IMR-90 (cell line): ENCODE results near the gene UBE2QL1. TPM values are rescaled to one million over a fixed set of nuclear protein-coding genes. Genes with fewer than 3 reads are reported as not detected.

Source experiments
- ATAC-seq: fragments of 200-7000 bp; cut with Tn5 transposase; 2 replicates; pipeline ENCODE4 v1.9.1; 2020; ENCODE audit warnings: low read depth, mild to moderate bottlenecking, moderate library complexity
- BruUV-seq: library from RNA; stranded (reverse); fragments of 400-500 nt; replicated peaks from 2 replicates; lab custom pipeline; 2021; lab: Mats Ljungman, UMichigan
- CTCF ChIA-PET: fragments of 300-600 bp; formaldehyde crosslinking; extraction: SDS; loops from one replicate; lab custom pipeline; 2021; ENCODE audit warnings: antibody characterized with exemption; lab: Yijun Ruan, JAX
- POLR2A ChIA-PET: fragments of 300-600 bp; sonication (Branson Sonifier 250); formaldehyde crosslinking; loops from one replicate; lab custom pipeline; 2022; ENCODE audit warnings: antibody characterized with exemption; ENCODE audit not compliant: unreplicated experiment; lab: Charles Lee
- DNase-seq: peaks from one replicate; pipeline ENCODE4 v3.0.0; 2013
- H2AFZ ChIP-seq: replicated peaks from 2 replicates; pipeline ENCODE3; 2013; ENCODE audit warnings: low read length, mild to moderate bottlenecking; ENCODE audit not compliant: poor library complexity
- H2AK5ac ChIP-seq: 2 replicates; pipeline ENCODE4 v1.6.1; 2013; ENCODE audit warnings: low read depth, low read length, inconsistent platforms
- H2AK9ac ChIP-seq: replicated peaks from 2 replicates; pipeline ENCODE3; 2013; ENCODE audit warnings: mild to moderate bottlenecking, low read depth, low read length, moderate library complexity; ENCODE audit not compliant: poor library complexity
- H2BK120ac ChIP-seq: 2 replicates; pipeline ENCODE4 v1.6.1; 2013; ENCODE audit warnings: low read depth, low read length, inconsistent platforms
- H2BK15ac ChIP-seq: 3 replicates; pipeline ENCODE4 v1.6.1; 2013; ENCODE audit warnings: low read depth, low read length, inconsistent platforms
- H2BK20ac ChIP-seq: 2 replicates; pipeline ENCODE4 v1.6.1; 2013; ENCODE audit warnings: low read depth, mild to moderate bottlenecking, inconsistent platforms, low read length, moderate library complexity
- H2BK5ac ChIP-seq: 2 replicates; pipeline ENCODE4 v1.6.1; 2013; ENCODE audit warnings: mild to moderate bottlenecking, low read depth, low read length, inconsistent platforms; ENCODE audit not compliant: poor library complexity, severe bottlenecking
- H3K14ac ChIP-seq: replicated peaks from 2 replicates; pipeline ENCODE4 v1.6.1; 2013; ENCODE audit warnings: low read depth, low read length, inconsistent platforms
- H3K18ac ChIP-seq: 2 replicates; pipeline ENCODE4 v1.6.1; 2013; ENCODE audit warnings: low read depth, low read length, control low read depth
- H3K23ac ChIP-seq: 2 replicates; pipeline ENCODE4 v1.6.1; 2013; ENCODE audit warnings: low read depth, low read length, inconsistent platforms
- H3K27ac ChIP-seq: 2 replicates; pipeline ENCODE4 v1.5.1; 2013; ENCODE audit warnings: mild to moderate bottlenecking, control low read depth, low read length; ENCODE audit not compliant: insufficient read depth
- H3K27me3 ChIP-seq: 2 replicates; pipeline ENCODE4 v1.6.1; 2013; ENCODE audit warnings: low read length; ENCODE audit not compliant: control insufficient read depth, insufficient read depth
- H3K36me3 ChIP-seq: 2 replicates; pipeline ENCODE4 v1.6.1; 2013; ENCODE audit warnings: low read length, mixed read lengths; ENCODE audit not compliant: control insufficient read depth, insufficient read depth
- H3K4ac ChIP-seq: 2 replicates; pipeline ENCODE4 v1.6.1; 2013; ENCODE audit warnings: low read depth, low read length, inconsistent platforms
- H3K4me1 ChIP-seq: 2 replicates; pipeline ENCODE4 v1.6.1; 2013; ENCODE audit warnings: low read length, mixed read lengths; ENCODE audit not compliant: control insufficient read depth, insufficient read depth
- H3K4me2 ChIP-seq: 2 replicates; pipeline ENCODE4 v1.6.1; 2013; ENCODE audit warnings: low read depth, mild to moderate bottlenecking, control low read depth, low read length, moderate library complexity
- H3K4me3 ChIP-seq: 2 replicates; pipeline ENCODE4 v1.5.1; 2013; ENCODE audit warnings: low read depth, mild to moderate bottlenecking, control low read depth, low read length, moderate library complexity; ENCODE audit not compliant: insufficient read depth
- H3K56ac ChIP-seq: 2 replicates; pipeline ENCODE4 v1.6.1; 2013; ENCODE audit warnings: low read length, inconsistent platforms; ENCODE audit not compliant: insufficient read depth; ENCODE audit errors: extremely low read depth
- H3K79me1 ChIP-seq, 2 experiments: 2 replicates each; pipeline ENCODE4 v1.6.1; 2013; ENCODE audit warnings: low read length in 2 of 2, inconsistent platforms in 1 of 2, low read depth in 1 of 2
- H3K9ac ChIP-seq: 2 replicates; pipeline ENCODE4 v1.6.1; 2013; ENCODE audit warnings: low read depth, low read length, control low read depth
- H3K9me1 ChIP-seq: 2 replicates; pipeline ENCODE4 v1.6.1; 2013; ENCODE audit warnings: low read length, inconsistent platforms; ENCODE audit not compliant: insufficient read depth
- H3K9me3 ChIP-seq: 2 replicates; pipeline ENCODE4 v1.6.1; 2013; ENCODE audit warnings: low read length; ENCODE audit not compliant: control insufficient read depth, insufficient read depth
- H4K20me1 ChIP-seq: 2 replicates; pipeline ENCODE4 v1.6.1; 2013; ENCODE audit warnings: low read length, inconsistent platforms; ENCODE audit not compliant: insufficient read depth
- H4K5ac ChIP-seq: 2 replicates; pipeline ENCODE4 v1.6.1; 2013; ENCODE audit warnings: mild to moderate bottlenecking, low read depth, low read length, control low read depth
- H4K8ac ChIP-seq, 2 experiments: 2 replicates each; pipeline ENCODE4 v1.6.1; 2013; ENCODE audit warnings: low read depth in 2 of 2, low read length in 2 of 2, control low read depth in 1 of 2, inconsistent platforms in 1 of 2
- H4K91ac ChIP-seq: 2 replicates; pipeline ENCODE4 v1.6.1; 2013; ENCODE audit warnings: low read depth, low read length, inconsistent platforms; ENCODE audit not compliant: insufficient read depth
- BHLHE40 ChIP-seq: fragments of 150-350 bp; IDR thresholded peaks from 2 replicates; pipeline ENCODE4 v1.6.1; 2016; ENCODE audit warnings: mild to moderate bottlenecking, low read depth, low read length
- CEBPB ChIP-seq: IDR thresholded peaks from 2 replicates; pipeline ENCODE4 v1.6.1; 2012; ENCODE audit warnings: low read depth, low read length, improper control_type of control experiment
- CHD1 ChIP-seq: IDR thresholded peaks from 2 replicates; pipeline ENCODE4 v1.6.1; 2012; ENCODE audit warnings: low read depth, low read length, improper control_type of control experiment
- ELK1 ChIP-seq: fragments of 150-350 bp; IDR thresholded peaks from 2 replicates; pipeline ENCODE4 v1.6.1; 2016; ENCODE audit warnings: low read depth, mild to moderate bottlenecking, low read length, moderate library complexity, borderline replicate concordance
- FOS ChIP-seq: fragments of 150-350 bp; IDR thresholded peaks from 2 replicates; pipeline ENCODE4 v1.6.1; 2016; ENCODE audit warnings: low read depth, low read length
- MAFK ChIP-seq: IDR thresholded peaks from 2 replicates; pipeline ENCODE4 v1.6.1; 2012; ENCODE audit warnings: low read depth, low read length, improper control_type of control experiment
- MAZ ChIP-seq: IDR thresholded peaks from 2 replicates; pipeline ENCODE4 v1.6.1; 2012; ENCODE audit warnings: low read depth, mild to moderate bottlenecking, low read length, improper control_type of control experiment, moderate library complexity, borderline replicate concordance
- MXI1 ChIP-seq: IDR thresholded peaks from 2 replicates; pipeline ENCODE4 v1.6.1; 2012; ENCODE audit warnings: low read depth, mild to moderate bottlenecking, low read length, moderate library complexity, borderline replicate concordance
- NFE2L2 ChIP-seq: fragments of 150-350 bp; IDR thresholded peaks from 2 replicates; pipeline ENCODE4 v1.6.1; 2016; ENCODE audit warnings: low read depth, mild to moderate bottlenecking, low read length
- POLR2A ChIP-seq: IDR thresholded peaks from 2 replicates; pipeline ENCODE4 v1.6.1; 2012; ENCODE audit warnings: mild to moderate bottlenecking, low read depth, low read length
- RAD21 ChIP-seq: IDR thresholded peaks from 2 replicates; pipeline ENCODE4 v1.6.1; 2012; ENCODE audit warnings: low read length, improper control_type of control experiment
- RCOR1 ChIP-seq: IDR thresholded peaks from 2 replicates; pipeline ENCODE4 v1.6.1; 2012; ENCODE audit warnings: mild to moderate bottlenecking, low read length, improper control_type of control experiment; ENCODE audit not compliant: insufficient replicate concordance
- RFX5 ChIP-seq: IDR thresholded peaks from 2 replicates; pipeline ENCODE4 v1.8.0; 2012; ENCODE audit warnings: low read depth, mild to moderate bottlenecking, low read length, moderate library complexity
- SMC3 ChIP-seq: fragments of 150-350 bp; IDR thresholded peaks from 2 replicates; pipeline ENCODE4 v1.6.1; 2016; ENCODE audit warnings: low read depth, mild to moderate bottlenecking, antibody characterized with exemption, low read length, moderate library complexity
- WGBS, 2 experiments: methylation state at CpG; one replicate each; pipeline versions ENCODE4 v1.1.5 to v1.1.7; 2013; ENCODE audit warnings: missing lambda C conversion rate in 2 of 2; ENCODE audit not compliant: insufficient read length in 1 of 2; ENCODE audit errors: extremely low coverage in 2 of 2; 5-methylcytosine and 5-hydroxymethylcytosine counted together
- dilution Hi-C: fragments of 300-500 bp; cut with HindIII; formaldehyde crosslinking; loops from one replicate; pipeline ENCODE4 v1.14.3; 2018; ENCODE audit warnings: low sequenced_read_pairs; ENCODE audit not compliant: unreplicated experiment
- in situ Hi-C: fragments of 300-500 bp; cut with MboI; formaldehyde crosslinking; loops from 3 replicates; pipeline ENCODE4 v1.14.3; 2019; ENCODE audit warnings: low sequenced_read_pairs, inconsistent platforms, mixed read lengths
- intact Hi-C: fragments of 100-400 bp; cut with micrococcal nuclease; formaldehyde crosslinking; loops from 2 replicates; pipeline ENCODE4 v1.10.0; 2022
- polyA plus RNA-seq, 3 experiments: library from polyadenylated mRNA; depleted of rRNA; stranded (reverse); fragments of >200 nt; gene quantifications; 2 replicates each; pipeline ENCODE4 v1.2.3, GENCODE V29; 2012; ENCODE audit warnings: low replicate concordance in 1 of 3
- total RNA-seq: library from RNA; depleted of rRNA; stranded (reverse); fragments of >200 nt; gene quantifications from 2 replicates; pipeline ENCODE4 v1.2.3, GENCODE V29; 2012
- TF ChIP-seq, protein P1 (sequence below): fragments of 150-350 bp; IDR thresholded peaks from 2 replicates; pipeline ENCODE4 v1.6.1; 2017; ENCODE audit warnings: mild to moderate bottlenecking, antibody characterized with exemption, low read length, low read depth
- TF ChIP-seq, protein P2 (sequence below): conservative IDR thresholded peaks from 2 replicates; pipeline ENCODE4 v1.5.1; 2012; ENCODE audit warnings: mild to moderate bottlenecking, low read depth, low read length, improper control_type of control experiment

Gene UBE2QL1
- total and polyA plus RNA-seq, 2 of the 4 experiments (the other 2 are of a cell fraction), result not detected

DNA sequence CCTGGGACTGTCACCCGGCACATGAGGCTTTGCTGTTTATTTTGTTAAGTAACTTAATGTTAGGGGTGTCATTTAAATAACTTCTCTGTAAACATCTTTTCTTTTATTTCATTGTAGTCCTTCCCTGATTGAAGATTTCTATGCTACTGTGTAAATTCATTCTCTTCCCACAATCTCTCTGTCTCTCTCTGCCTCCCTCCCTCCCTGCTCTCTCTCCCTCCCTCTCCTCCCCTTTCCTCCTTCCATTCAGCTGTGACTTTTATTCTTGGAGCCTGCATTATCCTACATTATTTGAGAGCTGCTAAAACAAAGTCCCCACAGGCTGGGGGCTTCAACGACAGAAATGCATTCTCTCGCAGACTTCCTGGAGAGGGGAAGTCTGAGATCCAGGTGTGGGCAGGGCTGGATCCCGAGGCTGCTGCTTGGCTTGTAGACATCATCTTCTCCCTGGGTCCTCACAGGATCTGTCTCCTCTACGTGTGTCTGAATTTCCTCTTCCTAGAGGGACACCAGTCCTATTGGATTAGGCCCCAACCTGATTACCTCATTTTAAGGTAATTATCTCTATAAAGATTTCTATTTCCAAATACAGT lies 18.4 kb downstream of the UBE2QL1 start:
- no peak for ATAC-seq
- Histone ChIP-seq H2AK9ac (no peak overlapping the region), H2AFZ (no peak overlapping the region), H3K9ac (no peak overlapping the region), H3K36me3 (no peaks in the 10 kb centered on the region), H3K56ac (no peak overlapping the region), H2BK15ac (no peak overlapping the region), H4K20me1 (no peaks in the 10 kb centered on the region), H3K27me3 (peaks cover 11% of the 10 kb centered on the region), H3K79me1 (no peaks in the 10 kb centered on the region), H3K4ac (no peak overlapping the region), H3K18ac (no peak overlapping the region), H4K91ac (no peak overlapping the region), H4K8ac (no peak overlapping the region), H2BK20ac (no peak overlapping the region), H3K23ac (no peak overlapping the region), H4K5ac (no peak overlapping the region), H2AK5ac (no peak overlapping the region), H3K9me3 (no peaks in the 10 kb centered on the region), H3K9me1 (no peaks in the 10 kb centered on the region), H2BK5ac (no peak overlapping the region), H3K4me2 (no peak overlapping the region), H3K4me1 (no peaks in the 10 kb centered on the region), H3K14ac (no peak overlapping the region), H3K4me3 (no peak overlapping the region), H2BK120ac (no peak overlapping the region), H3K27ac (no peak overlapping the region)
- ChIA-PET POLR2A (no interaction called here), CTCF (no interaction called here)
- dilution Hi-C loops, result no loop called here
- intact Hi-C loops, result no loop called here
- no TSS peak for BruUV-seq
- no peak for DNase-seq
- TF ChIP-seq SMC3 (no peak), NFE2L2 (no peak), MAFK (no peak), RCOR1 (no peak), MXI1 (no peak), RAD21 (no peak), POLR2A (no peak), RFX5 (no peak), CHD1 (no peak), MAZ (no peak), CEBPB (no peak), FOS (no peak), BHLHE40 (no peak), ELK1 (no peak)
- TF ChIP-seq, protein P1, sequence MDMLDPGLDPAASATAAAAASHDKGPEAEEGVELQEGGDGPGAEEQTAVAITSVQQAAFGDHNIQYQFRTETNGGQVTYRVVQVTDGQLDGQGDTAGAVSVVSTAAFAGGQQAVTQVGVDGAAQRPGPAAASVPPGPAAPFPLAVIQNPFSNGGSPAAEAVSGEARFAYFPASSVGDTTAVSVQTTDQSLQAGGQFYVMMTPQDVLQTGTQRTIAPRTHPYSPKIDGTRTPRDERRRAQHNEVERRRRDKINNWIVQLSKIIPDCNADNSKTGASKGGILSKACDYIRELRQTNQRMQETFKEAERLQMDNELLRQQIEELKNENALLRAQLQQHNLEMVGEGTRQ, result no peak
- TF ChIP-seq, protein P2, sequence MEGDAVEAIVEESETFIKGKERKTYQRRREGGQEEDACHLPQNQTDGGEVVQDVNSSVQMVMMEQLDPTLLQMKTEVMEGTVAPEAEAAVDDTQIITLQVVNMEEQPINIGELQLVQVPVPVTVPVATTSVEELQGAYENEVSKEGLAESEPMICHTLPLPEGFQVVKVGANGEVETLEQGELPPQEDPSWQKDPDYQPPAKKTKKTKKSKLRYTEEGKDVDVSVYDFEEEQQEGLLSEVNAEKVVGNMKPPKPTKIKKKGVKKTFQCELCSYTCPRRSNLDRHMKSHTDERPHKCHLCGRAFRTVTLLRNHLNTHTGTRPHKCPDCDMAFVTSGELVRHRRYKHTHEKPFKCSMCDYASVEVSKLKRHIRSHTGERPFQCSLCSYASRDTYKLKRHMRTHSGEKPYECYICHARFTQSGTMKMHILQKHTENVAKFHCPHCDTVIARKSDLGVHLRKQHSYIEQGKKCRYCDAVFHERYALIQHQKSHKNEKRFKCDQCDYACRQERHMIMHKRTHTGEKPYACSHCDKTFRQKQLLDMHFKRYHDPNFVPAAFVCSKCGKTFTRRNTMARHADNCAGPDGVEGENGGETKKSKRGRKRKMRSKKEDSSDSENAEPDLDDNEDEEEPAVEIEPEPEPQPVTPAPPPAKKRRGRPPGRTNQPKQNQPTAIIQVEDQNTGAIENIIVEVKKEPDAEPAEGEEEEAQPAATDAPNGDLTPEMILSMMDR, result no peak
- WGBS, 2 experiments, result 20% methylated on average over 2 of the region's 5 CpGs; no CpG with 5 or more reads in 1 of the 2 experiments
- in situ Hi-C loops, result no loop called here
